Skin of body (tissue), 2 donors: ENCODE measurements around the gene UFC1. TPM values are rescaled to one million over a fixed set of nuclear protein-coding genes. Genes with fewer than 3 reads are reported as not detected.

Experiments used
- DNase-seq: peaks from one replicate; lab custom pipeline; 2025; lab: John Stamatoyannopoulos, UW
- total RNA-seq: library from RNA; depleted of rRNA; stranded (reverse); fragments of >200 nt; gene quantifications from one replicate; pipeline ENCODE4 v1.2.3, GENCODE V29; 2014

The UFC1 gene
- total RNA-seq, 1 donor from 2014 or later, result 74.5 TPM

GRCh38 chr1:161192476-161193465 is 39.0 kb downstream of the UFC1 start:
- DNase-seq, result peak; percentile 46

GRCh38 chr1:161193561-161194235 is 39.9 kb downstream of the UFC1 start:
- DNase-seq, result no peak

GRCh38 chr1:161195171-161195570 is 41.4 kb downstream of the UFC1 start:
- no peak for DNase-seq

- DNase-seq, result no peak
Measured at GRCh38 chr1:161196111-161196510, 42.3 kb downstream of the UFC1 start.

- DNase-seq, result peak; percentile 86
Measured at GRCh38 chr1:161196521-161197451, 43.0 kb downstream of the UFC1 start.

- DNase-seq, result no peak
Measured at GRCh38 chr1:161197560-161198193, 43.9 kb downstream of the UFC1 start.

- peak; percentile 60 for DNase-seq
Measured at GRCh38 chr1:161198194-161198896, 44.6 kb downstream of the UFC1 start.

- DNase-seq, result peak; percentile 98
Measured at GRCh38 chr1:161198897-161199431, 45.2 kb downstream of the UFC1 start, which contains the start of gene ADAMTS4. Gene ADAMTS4 (minus strand): TSS chr1:161199054. CDS start chr1:161198627, 427 bp downstream.

GRCh38 chr1:161199506-161200139 is 45.8 kb downstream of the UFC1 start:
- DNase-seq, result peak; percentile 18

- no peak for DNase-seq
Measured at GRCh38 chr1:161200421-161200991, 46.7 kb downstream of the UFC1 start.

- DNase-seq, result peak; percentile 83
Measured at GRCh38 chr1:161200992-161201835, 47.4 kb downstream of the UFC1 start.

GRCh38 chr1:161201836-161202712 is 48.3 kb downstream of the UFC1 start, which contains the start of gene NDUFS2:
Gene NDUFS2 (plus strand): TSS chr1:161202367. CDS start chr1:161202386, 19 bp downstream.
- DNase-seq, result peak; percentile 99

- no peak for DNase-seq
Measured at GRCh38 chr1:161206411-161207140, 52.8 kb downstream of the UFC1 start.

- no peak for DNase-seq
Measured at GRCh38 chr1:161207173-161207572, 53.4 kb downstream of the UFC1 start.
